MCF 10A (cell line): ENCODE data around the gene LAYN. TPM values are rescaled to one million over a fixed set of nuclear protein-coding genes. Genes with fewer than 3 reads are reported as not detected.

Source experiments
- BruUV-seq: library from RNA; stranded (reverse); fragments of 400-500 nt; replicated peaks from 2 replicates; lab custom pipeline; 2021; lab: Mats Ljungman, UMichigan
- CTCF ChIA-PET: fragments of 300-600 bp; sonication (Branson Sonifier 250); formaldehyde crosslinking; extraction: SDS; loops from one replicate; lab custom pipeline; 2021; ENCODE audit warnings: antibody characterized with exemption, inconsistent platforms; lab: Yijun Ruan, JAX
- POLR2A ChIA-PET: fragments of 300-600, 350-650 bp; sonication (Branson Sonifier 250); formaldehyde crosslinking; extraction: SDS; loops from one replicate; lab custom pipeline; 2020; ENCODE audit warnings: antibody characterized with exemption, inconsistent platforms; lab: Yijun Ruan, JAX
- DNase-seq: peaks from one replicate; pipeline ENCODE4 v3.0.0-alpha.2; 2018; ENCODE audit not compliant: unreplicated experiment
- H3K27ac Mint-ChIP-seq: one replicate; pipeline ENCODE4 v1.8.0; 2022; ENCODE audit warnings: mild to moderate bottlenecking, low read depth, mixed read lengths; ENCODE audit not compliant: unreplicated experiment
- H3K27me3 Mint-ChIP-seq: one replicate; pipeline ENCODE4 v1.8.0; 2022; ENCODE audit warnings: mixed read lengths; ENCODE audit not compliant: insufficient read depth, unreplicated experiment
- H3K36me3 Mint-ChIP-seq: one replicate; pipeline ENCODE4 v1.8.0; 2022; ENCODE audit warnings: mild to moderate bottlenecking, moderate library complexity, mixed read lengths; ENCODE audit not compliant: insufficient read depth, unreplicated experiment
- H3K4me1 Mint-ChIP-seq: one replicate; pipeline ENCODE4 v1.8.0; 2022; ENCODE audit warnings: mixed read lengths; ENCODE audit not compliant: insufficient read depth, unreplicated experiment
- H3K4me3 Mint-ChIP-seq: one replicate; pipeline ENCODE4 v1.8.0; 2022; ENCODE audit warnings: mild to moderate bottlenecking, moderate library complexity, mixed read lengths; ENCODE audit not compliant: unreplicated experiment
- H3K9me3 Mint-ChIP-seq: one replicate; pipeline ENCODE4 v1.8.0; 2022; ENCODE audit warnings: mixed read lengths; ENCODE audit not compliant: unreplicated experiment
- CTCF ChIP-seq: fragments of 200-600 bp; IDR thresholded peaks from one replicate; pipeline ENCODE4 v1.8.0; 2022; ENCODE audit warnings: antibody characterized with exemption, mild to moderate bottlenecking; ENCODE audit not compliant: unreplicated experiment
- intact Hi-C: fragments of 100-400 bp; cut with micrococcal nuclease; formaldehyde crosslinking; loops from 2 replicates; pipeline ENCODE4 v1.14.1; 2022
- total RNA-seq: library from RNA; stranded (reverse); gene quantifications from 2 replicates; pipeline ENCODE4 v1.2.3, GENCODE V29; 2022

The LAYN gene
- total RNA-seq, 1 experiment from 2014 or later = not detected

DNA sequence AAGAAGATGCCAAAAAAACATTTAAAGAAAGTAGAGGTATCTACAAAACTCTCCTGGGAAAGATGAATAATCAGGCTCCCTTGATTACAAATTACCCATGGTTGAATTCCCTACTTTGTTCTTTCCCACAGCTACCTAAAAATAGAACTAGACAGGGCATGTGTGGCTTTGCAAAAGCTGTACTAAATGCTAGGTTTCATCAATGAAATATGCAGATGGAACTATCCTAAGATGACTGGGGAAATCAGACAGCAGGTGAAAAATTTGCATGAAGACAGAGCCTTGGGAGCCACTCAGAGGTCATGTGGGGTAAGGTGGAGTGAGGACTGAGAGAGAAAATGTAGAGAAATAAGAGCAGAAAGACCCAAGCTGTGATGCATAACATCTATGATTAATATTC lies 14.7 kb downstream of the LAYN start:
- TF ChIP-seq CTCF = no peak
- Mint-ChIP-seq H3K36me3 (no peaks in the 10 kb centered on the region), H3K4me3 (no peak overlapping the region), H3K27me3 (no peaks in the 10 kb centered on the region), H3K9me3 (no peaks in the 10 kb centered on the region), H3K27ac (peak overlapping the region; percentile 18), H3K4me1 (peaks cover 20% of the 10 kb centered on the region)
- BruUV-seq = no TSS peak
- ChIA-PET CTCF (interaction anchor here (0.6 to 4.2 kb wide), 7 partner anchors 11 to 906 kb away, joined by 3 to 25 read pairs (median 4); no protein-coding TSS in a partner anchor), POLR2A (interaction anchor here (0.6 to 2.1 kb wide), 9 partner anchors 17 to 1715 kb away, joined by 3 to 14 read pairs (median 4); partner anchors contain the start of gene PPP2R1B)
- no peak for DNase-seq
- intact Hi-C loops = no loop called here

DNA sequence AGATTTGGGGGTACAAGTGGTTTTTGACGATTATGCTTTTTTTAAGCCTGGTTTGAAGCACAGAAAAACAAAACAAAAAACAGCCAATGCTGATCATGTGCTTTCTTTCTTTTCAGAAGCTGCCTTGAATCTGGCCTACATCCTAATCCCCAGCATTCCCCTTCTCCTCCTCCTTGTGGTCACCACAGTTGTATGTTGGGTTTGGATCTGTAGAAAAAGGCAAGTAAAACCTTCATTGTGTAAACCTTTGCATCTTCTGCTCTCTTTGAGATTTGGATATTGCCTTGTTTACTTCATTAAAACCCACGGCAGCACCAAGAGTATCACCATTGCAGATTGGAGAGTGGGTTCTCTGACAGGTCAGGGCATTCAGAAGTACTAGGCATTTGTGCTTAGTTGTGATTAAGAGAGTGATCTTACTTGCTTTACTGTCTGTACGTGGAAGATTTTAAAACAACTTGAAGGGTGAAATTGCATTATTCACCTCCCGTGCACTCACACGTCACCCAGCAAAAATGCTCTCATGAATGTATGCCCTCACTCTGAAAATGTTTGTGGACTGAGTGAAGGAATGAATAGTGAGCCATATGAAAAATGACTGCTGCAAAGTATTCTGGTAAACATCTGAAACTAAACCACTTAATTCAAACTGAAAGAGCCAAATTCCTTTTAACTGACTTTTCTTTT lies 17.0 kb downstream of the LAYN start:
- ChIA-PET POLR2A (interaction anchor here (0.8 to 1.0 kb wide), 5 partner anchors 16 to 209 kb away, joined by 3 to 4 read pairs (median 3); partner anchors contain the start of gene PPP2R1B), CTCF (interaction anchor here (4.2 kb wide), 1 partner anchor 103 kb away, joined by 25 read pairs; no protein-coding TSS in a partner anchor)
- H3K27me3 Mint-ChIP-seq = no peaks in the 10 kb centered on the region
- intact Hi-C loops = no loop called here
- H3K4me1 Mint-ChIP-seq = peaks cover 31% of the 10 kb centered on the region
- no peak overlapping the region for H3K4me3 Mint-ChIP-seq
- no TSS peak for BruUV-seq
- H3K36me3 Mint-ChIP-seq = no peaks in the 10 kb centered on the region
- TF ChIP-seq CTCF = no peak
- peak overlapping the region; percentile 83 for H3K27ac Mint-ChIP-seq
- no peaks in the 10 kb centered on the region for H3K9me3 Mint-ChIP-seq
- peak; percentile 20 for DNase-seq

- H3K27me3 Mint-ChIP-seq = no peaks in the 10 kb centered on the region
- H3K4me3 Mint-ChIP-seq = no peak overlapping the region
- DNase-seq = no peak
- no peak overlapping the region for H3K27ac Mint-ChIP-seq
- intact Hi-C loops = loop anchor here (10.0 kb wide), 1 partner anchor 275 kb away; no protein-coding TSS in a partner anchor
- no peaks in the 10 kb centered on the region for H3K9me3 Mint-ChIP-seq
- peaks cover 26% of the 10 kb centered on the region for H3K4me1 Mint-ChIP-seq
- no peak for TF ChIP-seq CTCF
- POLR2A ChIA-PET = interaction anchor here (0.7 kb wide), 1 partner anchor 1093 kb away, joined by 3 read pairs; no protein-coding TSS in a partner anchor
- no peaks in the 10 kb centered on the region for H3K36me3 Mint-ChIP-seq
- CTCF ChIA-PET = interaction anchor here (1.0 to 2.8 kb wide), 3 partner anchors 26 to 282 kb away, joined by 3 to 12 read pairs (median 4); no protein-coding TSS in a partner anchor
- BruUV-seq = no TSS peak
Measured at GRCh38 chr11:111559800-111560464, 19.4 kb downstream of the LAYN start.

DNA sequence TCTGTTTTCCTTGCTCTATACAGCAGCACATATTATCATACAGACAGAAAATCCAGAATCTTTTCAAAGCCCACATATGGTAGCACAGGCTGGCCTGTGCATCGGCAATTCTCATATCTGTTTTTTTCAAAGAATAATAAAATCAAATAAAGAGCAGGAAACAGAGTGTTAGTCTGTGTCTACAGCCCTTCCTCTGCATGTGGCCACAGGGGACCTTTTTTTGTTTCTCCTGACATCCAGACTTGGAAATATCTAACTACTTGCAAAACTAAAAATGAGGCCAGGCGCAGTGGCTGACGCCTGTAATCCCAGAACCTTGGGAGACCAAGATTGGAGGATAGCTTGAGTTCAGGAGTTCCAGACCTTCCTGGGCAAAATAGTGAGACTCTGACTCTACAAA lies 20.3 kb downstream of the LAYN start:
- Mint-ChIP-seq H3K4me3 (no peak overlapping the region), H3K4me1 (peaks cover 19% of the 10 kb centered on the region), H3K27ac (no peak overlapping the region), H3K9me3 (no peaks in the 10 kb centered on the region), H3K36me3 (no peaks in the 10 kb centered on the region), H3K27me3 (no peaks in the 10 kb centered on the region)
- ChIA-PET CTCF (interaction anchor here (0.7 to 2.8 kb wide), 6 partner anchors 22 to 217 kb away, joined by 3 to 12 read pairs (median 3); no protein-coding TSS in a partner anchor), POLR2A (interaction anchor here (0.9 to 1.1 kb wide), 3 partner anchors 24 to 366 kb away, joined by 3 read pairs; no protein-coding TSS in a partner anchor)
- no peak for TF ChIP-seq CTCF
- no peak for DNase-seq
- intact Hi-C loops = loop anchor here (10.0 kb wide), 1 partner anchor 276 kb away; no protein-coding TSS in a partner anchor
- BruUV-seq = no TSS peak
